HepG2 (cell line): Measurements from ENCODE around the gene CSNK1D. TPM values are rescaled to one million over a fixed set of nuclear protein-coding genes. Genes with fewer than 3 reads are reported as not detected.
A peak's percentile ranks its signal among the peaks of the same experiment; 100 is the strongest.

Experiments used
- ATM ChIP-seq: fragments of 450-650 bp; IDR thresholded peaks from 2 replicates; pipeline ENCODE4 v1.7.1; 2017; ENCODE audit warnings: mild to moderate bottlenecking, borderline replicate concordance
- CAMTA2 ChIP-seq: sonication (generic); formaldehyde crosslinking; IDR thresholded peaks from 2 replicates; pipeline ENCODE4 v1.4.0; 2020; ENCODE audit warnings: mild to moderate bottlenecking, missing genetic modification reagents, borderline replicate concordance
- CHCHD3 ChIP-seq: sonication (generic); formaldehyde crosslinking; IDR thresholded peaks from 2 replicates; pipeline ENCODE4 v1.8.0; 2022; ENCODE audit warnings: mild to moderate bottlenecking, missing genetic modification reagents, moderate library complexity
- GATAD2A ChIP-seq: IDR thresholded peaks from 2 replicates; pipeline ENCODE4 v1.6.1; 2016
- HNRNPUL1 ChIP-seq: fragments of 200-400 bp; formaldehyde crosslinking; IDR thresholded peaks from 2 replicates; pipeline ENCODE4 v1.6.1; 2017; ENCODE audit warnings: low read depth, mild to moderate bottlenecking, low read length, moderate library complexity
- ISL2 ChIP-seq: sonication (generic); formaldehyde crosslinking; IDR thresholded peaks from 2 replicates; pipeline ENCODE4 v1.5.0; 2020; ENCODE audit warnings: missing genetic modification reagents
- KDM3A ChIP-seq: IDR thresholded peaks from 2 replicates; pipeline ENCODE4 v1.6.1; 2018; ENCODE audit warnings: low read depth, missing compliant biosample characterization
- MEIS1 ChIP-seq: sonication (generic); formaldehyde crosslinking; IDR thresholded peaks from 2 replicates; pipeline ENCODE4 v1.9.0; 2021; ENCODE audit warnings: mild to moderate bottlenecking, missing genetic modification reagents, moderate library complexity, borderline replicate concordance
- MYC ChIP-seq: sonication (generic); formaldehyde crosslinking; IDR thresholded peaks from 2 replicates; pipeline ENCODE4 v1.9.0; 2021; ENCODE audit warnings: missing genetic modification reagents, borderline replicate concordance
- PPARG ChIP-seq: conservative IDR thresholded peaks from 2 replicates; pipeline ENCODE4 v1.6.1; 2016; ENCODE audit warnings: missing biosample characterization, missing genetic modification reagents
- RNF219 ChIP-seq: sonication (generic); formaldehyde crosslinking; IDR thresholded peaks from 2 replicates; pipeline ENCODE4 v1.5.0; 2020; ENCODE audit warnings: mild to moderate bottlenecking, missing genetic modification reagents
- SP1 ChIP-seq, 2 experiments: fragments of 450-650 bp in 1 of 2; sonication (generic) in 1 of 2; formaldehyde crosslinking in 1 of 2; IDR thresholded peaks; 2 replicates each; pipeline versions ENCODE4 v1.4.0 to v1.6.1; 2016 to 2020; ENCODE audit warnings: missing genetic modification reagents in 1 of 2
- STAT5B ChIP-seq: sonication (generic); formaldehyde crosslinking; IDR thresholded peaks from 2 replicates; pipeline ENCODE4 v1.4.0; 2020; ENCODE audit warnings: missing genetic modification reagents
- THAP8 ChIP-seq: sonication (generic); formaldehyde crosslinking; IDR thresholded peaks from 2 replicates; pipeline ENCODE4 v1.5.1; 2020; ENCODE audit warnings: missing genetic modification reagents, mild to moderate bottlenecking, borderline replicate concordance
- ZFP1 ChIP-seq: IDR thresholded peaks from 2 replicates; pipeline ENCODE4 v1.6.1; 2016
- ZNF275 ChIP-seq: sonication (generic); formaldehyde crosslinking; IDR thresholded peaks from 2 replicates; pipeline ENCODE4 v1.8.0; 2022; ENCODE audit warnings: missing genetic modification reagents, mild to moderate bottlenecking, inconsistent platforms, borderline replicate concordance
- ZNF30 ChIP-seq: sonication (generic); formaldehyde crosslinking; IDR thresholded peaks from 2 replicates; pipeline ENCODE4 v1.5.0; 2020; ENCODE audit warnings: mild to moderate bottlenecking, missing genetic modification reagents
- ZNF484 ChIP-seq: sonication (generic); formaldehyde crosslinking; IDR thresholded peaks from 2 replicates; pipeline ENCODE4 v1.5.1; 2020; ENCODE audit warnings: mild to moderate bottlenecking, low read depth, missing genetic modification reagents, borderline replicate concordance
- ZNF563 ChIP-seq: sonication (generic); formaldehyde crosslinking; IDR thresholded peaks from 2 replicates; pipeline ENCODE4 v1.8.0; 2022; ENCODE audit warnings: mild to moderate bottlenecking, moderate library complexity, missing genetic modification reagents
- ZNF839 ChIP-seq: sonication (generic); formaldehyde crosslinking; IDR thresholded peaks from 2 replicates; pipeline ENCODE4 v1.4.0; 2020; ENCODE audit warnings: missing genetic modification reagents, mild to moderate bottlenecking, borderline replicate concordance
- polyA plus RNA-seq, 8 experiments: library from polyadenylated mRNA; depleted of rRNA in 3 of 8; stranded (reverse) in 7 of 8; unstranded in 1 of 8; fragments of >200 nt; fragmentation: Illumina TruSeq in 4 of 8; extraction: Trizol in 4 of 8; gene quantifications; 2 replicates each; pipeline versions ENCODE4 v1.2.1 to v1.2.3, GENCODE V29; 2011 to 2016; ENCODE audit warnings: low read depth in 4 of 8, missing spikeins in 1 of 8, mixed read lengths in 1 of 8; ENCODE audit not compliant: insufficient read depth in 1 of 8
- total RNA-seq, 5 experiments: library from RNA; depleted of rRNA; stranded (reverse); fragments of >200 nt; fragmentation: Illumina TruSeq; extraction: Trizol; gene quantifications; 2 replicates each; pipeline ENCODE4 v1.2.3, GENCODE V29; 2016; ENCODE audit warnings: low read depth in 1 of 5
- TF ChIP-seq, protein P1 (sequence below): sonication (generic); formaldehyde crosslinking; IDR thresholded peaks from 2 replicates; pipeline ENCODE4 v1.8.0; 2022; ENCODE audit warnings: mild to moderate bottlenecking, missing genetic modification reagents, borderline replicate concordance
- TF ChIP-seq, protein P2 (sequence below): sonication (generic); formaldehyde crosslinking; IDR thresholded peaks from 2 replicates; pipeline ENCODE4 v1.4.0; 2020; ENCODE audit warnings: missing genetic modification reagents, borderline replicate concordance

The CSNK1D gene
- total and polyA plus RNA-seq, 2 of the 13 experiments (the other 11 are each of a cell fraction or from before 2014, with no cell fraction given): 31.5 to 128 TPM

GRCh38 chr17:82229698-82230608, 43.5 kb downstream of the CSNK1D start (continued):
- no peak for TF ChIP-seq ISL2
- TF ChIP-seq ZNF839 (CRISPR knock-in tag): no peak
- TF ChIP-seq MYC (CRISPR knock-in tag): 0 out of 2 replicates have a peak, but pooled peaks have one; percentile 75
- TF ChIP-seq ZNF30 (CRISPR knock-in tag): peak; percentile 85
- 0 out of 2 replicates have a peak, but pooled peaks have one; percentile 1 for TF ChIP-seq ZNF275 (CRISPR knock-in tag)
- no peak for TF ChIP-seq ZFP1 (CRISPR knock-in tag)
- no peak for TF ChIP-seq CAMTA2 (CRISPR knock-in tag)
- no peak for TF ChIP-seq HNRNPUL1
- TF ChIP-seq STAT5B (CRISPR knock-in tag): no peak
- no peak for TF ChIP-seq MEIS1 (CRISPR knock-in tag)
- peak; percentile 70; the same call in 1 of the 2 replicates for TF ChIP-seq THAP8 (CRISPR knock-in tag)
- TF ChIP-seq ATM: no peak
- no peak for TF ChIP-seq PPARG (CRISPR knock-in tag)
- no peak for TF ChIP-seq RNF219
- no peak for TF ChIP-seq CHCHD3 (CRISPR knock-in tag)
- peak; percentile 5; the same call in 1 of the 2 replicates for TF ChIP-seq KDM3A (CRISPR knock-in tag)
- TF ChIP-seq, protein P1, sequence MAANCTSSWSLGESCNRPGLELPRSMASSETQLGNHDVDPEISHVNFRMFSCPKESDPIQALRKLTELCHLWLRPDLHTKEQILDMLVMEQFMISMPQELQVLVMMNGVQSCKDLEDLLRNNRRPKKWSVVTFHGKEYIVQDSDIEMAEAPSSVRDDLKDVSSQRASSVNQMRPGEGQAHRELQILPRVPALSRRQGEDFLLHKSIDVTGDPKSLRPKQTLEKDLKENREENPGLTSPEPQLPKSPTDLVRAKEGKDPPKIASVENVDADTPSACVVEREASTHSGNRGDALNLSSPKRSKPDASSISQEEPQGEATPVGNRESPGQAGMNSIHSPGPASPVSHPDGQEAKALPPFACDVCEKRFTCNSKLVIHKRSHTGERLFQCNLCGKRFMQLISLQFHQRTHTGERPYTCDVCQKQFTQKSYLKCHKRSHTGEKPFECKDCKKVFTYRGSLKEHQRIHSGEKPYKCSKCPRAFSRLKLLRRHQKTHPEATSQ (CRISPR knock-in tag): no peak
- no peak for TF ChIP-seq ZNF563 (CRISPR knock-in tag)
- no peak for TF ChIP-seq SP1 (IDR thresholded peaks at IDR 0.05)
- TF ChIP-seq SP1 (CRISPR knock-in tag; IDR thresholded peaks at IDR 0.05): peak; percentile 63; the same call in 1 of the 2 replicates
- TF ChIP-seq, protein P2, sequence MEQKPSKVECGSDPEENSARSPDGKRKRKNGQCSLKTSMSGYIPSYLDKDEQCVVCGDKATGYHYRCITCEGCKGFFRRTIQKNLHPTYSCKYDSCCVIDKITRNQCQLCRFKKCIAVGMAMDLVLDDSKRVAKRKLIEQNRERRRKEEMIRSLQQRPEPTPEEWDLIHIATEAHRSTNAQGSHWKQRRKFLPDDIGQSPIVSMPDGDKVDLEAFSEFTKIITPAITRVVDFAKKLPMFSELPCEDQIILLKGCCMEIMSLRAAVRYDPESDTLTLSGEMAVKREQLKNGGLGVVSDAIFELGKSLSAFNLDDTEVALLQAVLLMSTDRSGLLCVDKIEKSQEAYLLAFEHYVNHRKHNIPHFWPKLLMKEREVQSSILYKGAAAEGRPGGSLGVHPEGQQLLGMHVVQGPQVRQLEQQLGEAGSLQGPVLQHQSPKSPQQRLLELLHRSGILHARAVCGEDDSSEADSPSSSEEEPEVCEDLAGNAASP: no peak
- no peak; the same call in 1 of the 2 replicates for TF ChIP-seq ZNF484 (CRISPR knock-in tag)
- no peak; the same call in 1 of the 2 replicates for TF ChIP-seq GATAD2A (CRISPR knock-in tag)
